ENCODE results near the gene FAM168A. TPM values are rescaled to one million over a fixed set of nuclear protein-coding genes. Genes with fewer than 3 reads are reported as not detected.

FAM168A gene
- polyA plus RNA-seq, 4 donors, result 5.4 to 18.8 (median 9.9) TPM

DNA sequence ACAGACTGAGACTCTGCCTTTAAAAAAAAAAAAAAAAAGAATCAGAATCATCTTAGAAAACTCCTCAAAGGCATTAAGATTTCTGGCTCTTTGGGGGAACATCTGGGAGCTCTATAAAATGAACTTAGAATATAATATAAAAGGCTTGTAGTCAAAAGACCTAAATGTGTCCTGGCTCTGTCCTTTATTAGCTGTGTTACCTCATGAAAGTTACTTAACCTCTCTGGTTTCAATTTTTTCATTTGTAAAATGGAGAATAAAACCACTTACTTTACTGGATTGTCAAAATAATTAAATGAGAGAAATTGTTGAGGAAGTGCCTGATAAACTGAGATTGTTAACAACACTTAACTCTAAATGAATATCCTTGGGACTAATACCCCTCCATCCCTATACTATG is 81.8 kb downstream of the FAM168A start:
- DNase-seq, result no peak
- no peaks in the 10 kb centered on the region for H3K27me3 ChIP-seq (ENCODE audit: control insufficient read depth in 3 of 3, insufficient read depth in 3 of 3, low read length in 3 of 3)
- peaks cover 0 to 1% (median 0%) of the 10 kb centered on the region in 3 donors for H3K4me1 ChIP-seq (ENCODE audit: control insufficient read depth in 3 of 3, insufficient read depth in 2 of 3, low read depth in 1 of 3, low read length in 2 of 3)
- H3K9me3 ChIP-seq (ENCODE audit: control insufficient read depth in 2 of 2, insufficient read depth in 1 of 2, low read depth in 1 of 2, low read length in 1 of 2), result no peaks in the 10 kb centered on the region
- no peak for FAIRE-seq
- peaks cover 0 to 3% (median 0%) of the 10 kb centered on the region in 3 donors for H3K36me3 ChIP-seq (ENCODE audit: control insufficient read depth in 3 of 3, insufficient read depth in 2 of 3, low read depth in 1 of 3, low read length in 3 of 3)
- H3K4me3 ChIP-seq (ENCODE audit: low read depth in 1 of 3, low read length in 3 of 3), result no peak overlapping the region
- no peak overlapping the region for H3K27ac ChIP-seq (ENCODE audit: low read depth in 1 of 3, low read length in 2 of 3)

DNA sequence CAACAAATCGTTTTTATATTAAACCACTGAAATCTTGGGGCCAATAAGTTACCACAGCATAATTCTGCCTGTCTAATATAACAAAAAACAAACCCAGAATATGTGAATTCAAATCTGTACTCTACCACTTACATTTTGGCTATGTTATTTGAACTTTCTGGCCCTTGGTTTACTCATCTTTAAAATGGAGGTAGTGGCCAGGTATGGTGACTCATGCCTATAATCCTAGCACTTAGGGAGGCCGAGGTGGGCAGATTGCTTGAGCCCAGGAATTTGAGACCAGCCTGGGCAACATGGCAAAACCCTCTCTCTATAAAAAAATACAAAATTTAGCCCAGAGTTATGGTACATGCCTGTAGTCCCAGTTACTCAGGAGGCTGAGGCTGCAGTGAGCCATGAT is 84.2 kb downstream of the FAM168A start:
- Histone ChIP-seq H3K9me3 (ENCODE audit: control insufficient read depth in 2 of 2, insufficient read depth in 1 of 2, low read depth in 1 of 2, low read length in 1 of 2) (peaks cover 0 to 4% of the 10 kb centered on the region in 2 donors), H3K4me1 (ENCODE audit: control insufficient read depth in 3 of 3, insufficient read depth in 2 of 3, low read depth in 1 of 3, low read length in 2 of 3) (no peaks in the 10 kb centered on the region), H3K4me3 (ENCODE audit: low read depth in 1 of 3, low read length in 3 of 3) (no peak overlapping the region), H3K27ac (ENCODE audit: low read depth in 1 of 3, low read length in 2 of 3) (no peak overlapping the region), H3K27me3 (ENCODE audit: control insufficient read depth in 3 of 3, insufficient read depth in 3 of 3, low read length in 3 of 3) (no peaks in the 10 kb centered on the region), H3K36me3 (ENCODE audit: control insufficient read depth in 3 of 3, insufficient read depth in 2 of 3, low read depth in 1 of 3, low read length in 3 of 3) (peaks cover 0 to 3% (median 0%) of the 10 kb centered on the region in 3 donors)
- DNase-seq (no peak), FAIRE-seq (no peak)
- WGBS, 3 donors, result 82 to 90% (median 83%) methylated on average over 2 of the region's 2 CpGs

- Histone ChIP-seq H3K27ac (ENCODE audit: low read depth in 1 of 3, low read length in 2 of 3) (no peak overlapping the region), H3K27me3 (ENCODE audit: control insufficient read depth in 3 of 3, insufficient read depth in 3 of 3, low read length in 3 of 3) (no peaks in the 10 kb centered on the region), H3K4me1 (ENCODE audit: control insufficient read depth in 3 of 3, insufficient read depth in 2 of 3, low read depth in 1 of 3, low read length in 2 of 3) (no peaks in the 10 kb centered on the region), H3K9me3 (ENCODE audit: control insufficient read depth in 2 of 2, insufficient read depth in 1 of 2, low read depth in 1 of 2, low read length in 1 of 2) (peaks cover 0 to 8% of the 10 kb centered on the region in 2 donors), H3K36me3 (ENCODE audit: control insufficient read depth in 3 of 3, insufficient read depth in 2 of 3, low read depth in 1 of 3, low read length in 3 of 3) (peaks cover 0 to 3% (median 0%) of the 10 kb centered on the region in 3 donors), H3K4me3 (ENCODE audit: low read depth in 1 of 3, low read length in 3 of 3) (no peak overlapping the region)
- WGBS, 3 donors, result 86 to 91% (median 88%) methylated on average over 4 of the region's 4 CpGs
- no peak for DNase-seq
- FAIRE-seq, result no peak
Measured at GRCh38 chr11:73510877-73511276, 87.0 kb downstream of the FAM168A start.

- WGBS, 3 donors, result 28 to 73% (median 42%) methylated on average over 4 of the region's 4 CpGs
- DNase-seq, result peak in 1 of 2 donors; percentile 61
- H3K27ac ChIP-seq (ENCODE audit: low read depth in 1 of 3, low read length in 2 of 3), result no peak overlapping the region
- H3K9me3 ChIP-seq (ENCODE audit: control insufficient read depth in 2 of 2, insufficient read depth in 1 of 2, low read depth in 1 of 2, low read length in 1 of 2), result peaks cover 0 to 8% of the 10 kb centered on the region in 2 donors
- peaks cover 0 to 1% (median 0%) of the 10 kb centered on the region in 3 donors for H3K36me3 ChIP-seq (ENCODE audit: control insufficient read depth in 3 of 3, insufficient read depth in 2 of 3, low read depth in 1 of 3, low read length in 3 of 3)
- H3K4me1 ChIP-seq (ENCODE audit: control insufficient read depth in 3 of 3, insufficient read depth in 2 of 3, low read depth in 1 of 3, low read length in 2 of 3), result no peaks in the 10 kb centered on the region
- no peak overlapping the region for H3K4me3 ChIP-seq (ENCODE audit: low read depth in 1 of 3, low read length in 3 of 3)
- no peaks in the 10 kb centered on the region for H3K27me3 ChIP-seq (ENCODE audit: control insufficient read depth in 3 of 3, insufficient read depth in 3 of 3, low read length in 3 of 3)
- no peak for FAIRE-seq
Measured at GRCh38 chr11:73510106-73510505, 87.8 kb downstream of the FAM168A start.

DNA sequence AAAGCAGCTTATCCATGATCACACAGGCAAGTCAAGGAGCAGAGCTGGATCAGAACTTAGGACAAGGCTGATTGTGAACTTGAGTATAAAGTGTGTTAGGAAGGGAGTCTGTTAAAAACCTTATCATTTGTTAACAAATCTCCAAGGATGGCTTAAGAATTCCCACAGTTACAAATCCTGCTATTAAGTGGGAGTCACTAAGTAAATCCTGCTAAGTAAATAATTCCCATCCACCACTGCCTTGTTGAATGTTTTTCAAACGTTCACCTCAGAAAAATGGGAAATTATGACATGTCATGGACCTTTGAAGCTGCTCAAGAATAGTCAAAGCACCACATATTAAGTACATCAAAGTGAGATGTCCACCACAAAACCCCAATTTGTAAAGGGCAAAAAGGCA is 88.7 kb downstream of the FAM168A start:
- H3K36me3 ChIP-seq (ENCODE audit: control insufficient read depth in 3 of 3, insufficient read depth in 2 of 3, low read depth in 1 of 3, low read length in 3 of 3), result no peaks in the 10 kb centered on the region
- H3K27ac ChIP-seq (ENCODE audit: low read depth in 1 of 3, low read length in 2 of 3), result no peak overlapping the region
- WGBS, 3 donors, result 43 to 47% (median 46%) methylated on average over 1 of the region's 1 CpG
- no peaks in the 10 kb centered on the region for H3K27me3 ChIP-seq (ENCODE audit: control insufficient read depth in 3 of 3, insufficient read depth in 3 of 3, low read length in 3 of 3)
- peaks cover 0 to 8% of the 10 kb centered on the region in 2 donors for H3K9me3 ChIP-seq (ENCODE audit: control insufficient read depth in 2 of 2, insufficient read depth in 1 of 2, low read depth in 1 of 2, low read length in 1 of 2)
- no peak for DNase-seq
- no peak for FAIRE-seq
- no peak overlapping the region for H3K4me3 ChIP-seq (ENCODE audit: low read depth in 1 of 3, low read length in 3 of 3)
- H3K4me1 ChIP-seq (ENCODE audit: control insufficient read depth in 3 of 3, insufficient read depth in 2 of 3, low read depth in 1 of 3, low read length in 2 of 3), result no peaks in the 10 kb centered on the region

DNA sequence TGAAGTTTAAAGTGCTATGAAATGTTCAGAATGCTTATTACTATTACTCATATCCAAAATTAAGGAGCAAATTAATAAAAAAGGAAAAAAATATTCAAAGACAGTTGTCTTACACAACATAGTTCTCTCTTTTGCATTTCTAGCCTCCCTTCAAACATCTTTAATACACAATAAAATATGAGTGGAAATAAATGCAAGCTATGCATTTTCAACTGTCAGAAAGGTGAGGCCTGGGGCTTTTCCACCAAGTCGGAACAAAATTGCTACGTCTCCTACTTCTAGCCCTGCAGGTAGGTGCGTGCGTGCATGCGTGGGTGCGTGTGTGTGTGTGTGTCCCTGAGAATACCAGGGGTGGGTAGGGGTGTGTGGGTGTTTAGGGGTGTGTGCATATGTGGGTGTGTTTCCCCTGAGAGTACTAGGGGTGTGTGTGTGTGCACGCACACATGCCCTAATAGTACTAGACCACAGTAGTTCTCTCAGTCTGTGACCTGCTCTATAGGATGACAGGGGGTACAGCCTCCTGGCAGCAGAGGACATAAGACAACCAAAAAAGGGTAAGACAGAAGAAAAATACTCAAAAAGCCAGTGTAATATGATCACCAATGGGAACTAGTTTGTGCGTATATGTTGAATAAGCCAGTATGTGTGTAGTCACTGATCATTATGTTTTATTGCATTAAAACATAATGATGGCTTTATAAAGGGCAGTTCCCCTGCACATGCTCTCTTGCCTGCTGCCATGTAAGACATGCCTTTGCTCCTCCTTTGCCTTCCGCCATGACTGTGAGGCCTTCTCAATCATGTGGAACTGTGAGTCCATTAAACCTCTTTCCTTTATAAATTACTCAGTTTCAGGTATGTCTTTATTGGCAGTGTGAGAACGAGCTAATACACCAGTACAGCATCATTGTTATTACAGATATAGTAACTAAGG is 89.4 kb downstream of the FAM168A start:
- no peak overlapping the region for H3K4me3 ChIP-seq (ENCODE audit: low read depth in 1 of 3, low read length in 3 of 3)
- no peak for FAIRE-seq
- H3K27ac ChIP-seq (ENCODE audit: low read depth in 1 of 3, low read length in 2 of 3), result no peak overlapping the region
- no peaks in the 10 kb centered on the region for H3K27me3 ChIP-seq (ENCODE audit: control insufficient read depth in 3 of 3, insufficient read depth in 3 of 3, low read length in 3 of 3)
- 95 to 97% (median 95%) methylated on average over 10 of the region's 10 CpGs for WGBS, 3 donors
- peaks cover 0 to 8% of the 10 kb centered on the region in 2 donors for H3K9me3 ChIP-seq (ENCODE audit: control insufficient read depth in 2 of 2, insufficient read depth in 1 of 2, low read depth in 1 of 2, low read length in 1 of 2)
- H3K4me1 ChIP-seq (ENCODE audit: control insufficient read depth in 3 of 3, insufficient read depth in 2 of 3, low read depth in 1 of 3, low read length in 2 of 3), result no peaks in the 10 kb centered on the region
- no peak for DNase-seq
- no peaks in the 10 kb centered on the region for H3K36me3 ChIP-seq (ENCODE audit: control insufficient read depth in 3 of 3, insufficient read depth in 2 of 3, low read depth in 1 of 3, low read length in 3 of 3)

DNA sequence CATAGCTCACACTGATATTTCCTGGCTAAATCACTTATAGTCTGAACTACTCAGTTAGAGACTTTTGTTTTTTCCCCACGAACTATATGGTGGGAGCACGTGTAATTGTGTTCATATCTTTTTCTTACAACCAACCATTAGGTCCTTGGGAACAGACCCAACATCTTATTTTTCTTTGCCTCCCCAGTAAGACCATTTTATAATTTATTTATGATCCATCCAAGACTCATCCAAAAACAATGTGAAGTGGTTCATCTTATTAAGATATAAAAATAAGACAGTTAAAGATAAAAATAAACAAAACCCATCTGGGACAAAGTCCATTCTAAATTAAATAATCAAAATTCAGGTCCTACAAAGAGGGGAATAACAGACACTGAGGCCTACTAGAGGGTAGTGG is 90.8 kb downstream of the FAM168A start:
- H3K27ac ChIP-seq (ENCODE audit: low read depth in 1 of 3, low read length in 2 of 3), result no peak overlapping the region
- FAIRE-seq (no peak), DNase-seq (no peak)
- WGBS, 3 donors, result 68 to 88% (median 70%) methylated on average over 2 of the region's 2 CpGs
- peaks cover 0 to 8% of the 10 kb centered on the region in 2 donors for H3K9me3 ChIP-seq (ENCODE audit: control insufficient read depth in 2 of 2, insufficient read depth in 1 of 2, low read depth in 1 of 2, low read length in 1 of 2)
- no peaks in the 10 kb centered on the region for H3K27me3 ChIP-seq (ENCODE audit: control insufficient read depth in 3 of 3, insufficient read depth in 3 of 3, low read length in 3 of 3)
- no peak overlapping the region for H3K4me3 ChIP-seq (ENCODE audit: low read depth in 1 of 3, low read length in 3 of 3)
- H3K4me1 ChIP-seq (ENCODE audit: control insufficient read depth in 3 of 3, insufficient read depth in 2 of 3, low read depth in 1 of 3, low read length in 2 of 3), result no peaks in the 10 kb centered on the region
- no peaks in the 10 kb centered on the region for H3K36me3 ChIP-seq (ENCODE audit: control insufficient read depth in 3 of 3, insufficient read depth in 2 of 3, low read depth in 1 of 3, low read length in 3 of 3)

- WGBS, 3 donors, result 87 to 97% (median 88%) methylated on average over 2 of the region's 2 CpGs
- Histone ChIP-seq H3K27ac (ENCODE audit: low read depth in 1 of 3, low read length in 2 of 3) (no peak overlapping the region), H3K36me3 (ENCODE audit: control insufficient read depth in 3 of 3, insufficient read depth in 2 of 3, low read depth in 1 of 3, low read length in 3 of 3) (no peaks in the 10 kb centered on the region), H3K27me3 (ENCODE audit: control insufficient read depth in 3 of 3, insufficient read depth in 3 of 3, low read length in 3 of 3) (no peaks in the 10 kb centered on the region), H3K4me1 (ENCODE audit: control insufficient read depth in 3 of 3, insufficient read depth in 2 of 3, low read depth in 1 of 3, low read length in 2 of 3) (no peaks in the 10 kb centered on the region), H3K4me3 (ENCODE audit: low read depth in 1 of 3, low read length in 3 of 3) (no peak overlapping the region), H3K9me3 (ENCODE audit: control insufficient read depth in 2 of 2, insufficient read depth in 1 of 2, low read depth in 1 of 2, low read length in 1 of 2) (peaks cover 0 to 8% of the 10 kb centered on the region in 2 donors)
- no peak for DNase-seq
- no peak for FAIRE-seq
Measured at GRCh38 chr11:73506038-73506437, 91.9 kb downstream of the FAM168A start.

Data from small intestine (tissue), 7 donors.